DMS114 treated with DMSO at 0.1 percent for 48 hours (cell line): ENCODE data around the gene TEDC1.

Source experiments
- DNase-seq: peaks from one replicate; lab custom pipeline; 2025; ENCODE audit not compliant: unreplicated experiment; lab: John Stamatoyannopoulos, UW

The TEDC1 gene

DNA sequence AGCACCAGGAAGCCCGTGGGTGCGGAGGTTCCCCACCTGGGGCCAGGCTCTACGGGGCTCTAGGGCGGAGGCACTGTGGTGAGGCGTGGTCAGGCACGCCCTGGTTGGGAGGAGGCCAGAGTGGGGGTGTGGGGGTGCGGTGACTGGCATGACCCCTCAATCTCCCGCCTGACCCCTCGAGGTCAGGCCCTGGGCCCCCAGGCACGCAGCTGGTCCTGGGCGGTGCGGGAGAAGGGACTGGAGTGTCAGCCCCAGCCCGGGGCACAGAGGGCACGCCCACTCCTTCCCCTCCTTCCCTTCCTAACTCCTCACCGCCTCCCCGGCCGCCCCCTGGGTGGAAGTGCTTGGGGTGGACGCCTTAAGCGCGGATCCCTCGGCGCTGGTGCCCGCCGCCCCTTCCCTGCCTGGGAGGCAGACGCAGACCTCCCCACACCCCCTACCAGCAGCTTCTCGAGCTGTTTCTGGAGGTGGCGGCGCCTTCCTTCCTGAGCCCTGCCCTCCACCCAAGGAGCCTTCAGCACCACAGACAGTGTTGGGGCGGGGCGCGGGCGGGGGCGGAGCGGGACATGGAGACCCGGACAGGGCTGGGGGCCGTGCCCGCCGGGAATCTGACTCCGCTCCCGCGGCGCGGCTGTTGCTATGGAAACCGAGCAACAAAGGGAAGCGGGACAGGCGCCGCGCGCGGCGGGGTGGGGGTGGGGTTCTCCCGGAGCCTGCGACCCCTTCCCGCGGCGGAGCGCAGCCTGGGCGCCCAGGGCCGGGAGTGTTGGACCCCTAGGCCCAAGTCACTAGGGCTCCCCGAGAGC, 17.2 kb upstream of the TEDC1 start:
- DNase-seq = peak; percentile 34

DNA sequence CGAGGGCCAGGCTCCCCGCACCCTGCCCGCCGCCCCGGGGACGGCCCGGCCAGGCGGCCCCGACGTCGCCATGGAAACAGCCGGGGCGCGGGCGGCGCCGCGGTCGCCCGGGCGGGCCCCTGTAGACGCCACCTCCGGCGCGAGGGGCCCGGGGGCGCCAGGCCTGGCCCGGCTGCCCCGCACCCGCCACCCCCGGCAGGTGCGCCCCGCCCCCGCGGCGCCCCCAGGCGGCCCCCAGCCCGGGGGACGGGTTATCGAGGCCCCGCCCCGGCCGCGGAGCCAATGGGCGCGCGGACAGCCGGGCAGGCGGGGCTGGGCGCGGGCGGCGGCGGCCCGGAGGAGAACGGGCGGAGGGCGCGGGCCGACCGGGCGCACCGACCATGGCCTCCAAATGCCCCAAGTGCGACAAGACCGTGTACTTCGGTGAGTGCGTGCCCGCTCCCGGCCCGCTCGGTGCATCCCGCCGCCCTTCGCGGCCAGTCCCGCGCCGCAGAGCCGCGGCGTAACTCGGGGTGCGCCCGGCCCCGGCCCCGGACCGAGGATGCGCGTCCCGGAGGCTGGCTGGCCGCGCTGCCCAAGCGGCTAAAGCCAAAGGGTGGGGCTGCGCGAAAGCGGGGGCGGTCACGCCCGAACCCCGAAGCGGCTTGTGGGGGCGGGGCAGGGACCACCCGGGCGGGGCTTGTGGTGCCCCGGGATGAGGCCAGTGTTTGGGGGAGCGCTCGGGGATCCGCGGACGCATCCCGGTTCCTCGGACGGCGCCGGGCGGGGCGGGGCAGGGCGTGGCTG, 16.4 kb upstream of the TEDC1 start, which contains the start of gene CRIP2:
Gene CRIP2, plus strand, starts transcription at position 339 of the 786 bp plus-strand sequence. Its CDS starts 42 bp downstream, at position 381.
- no peak for DNase-seq

- no peak for DNase-seq
Observed at GRCh38 chr14:105475269-105476096, 15.6 kb upstream of the TEDC1 start.

DNA sequence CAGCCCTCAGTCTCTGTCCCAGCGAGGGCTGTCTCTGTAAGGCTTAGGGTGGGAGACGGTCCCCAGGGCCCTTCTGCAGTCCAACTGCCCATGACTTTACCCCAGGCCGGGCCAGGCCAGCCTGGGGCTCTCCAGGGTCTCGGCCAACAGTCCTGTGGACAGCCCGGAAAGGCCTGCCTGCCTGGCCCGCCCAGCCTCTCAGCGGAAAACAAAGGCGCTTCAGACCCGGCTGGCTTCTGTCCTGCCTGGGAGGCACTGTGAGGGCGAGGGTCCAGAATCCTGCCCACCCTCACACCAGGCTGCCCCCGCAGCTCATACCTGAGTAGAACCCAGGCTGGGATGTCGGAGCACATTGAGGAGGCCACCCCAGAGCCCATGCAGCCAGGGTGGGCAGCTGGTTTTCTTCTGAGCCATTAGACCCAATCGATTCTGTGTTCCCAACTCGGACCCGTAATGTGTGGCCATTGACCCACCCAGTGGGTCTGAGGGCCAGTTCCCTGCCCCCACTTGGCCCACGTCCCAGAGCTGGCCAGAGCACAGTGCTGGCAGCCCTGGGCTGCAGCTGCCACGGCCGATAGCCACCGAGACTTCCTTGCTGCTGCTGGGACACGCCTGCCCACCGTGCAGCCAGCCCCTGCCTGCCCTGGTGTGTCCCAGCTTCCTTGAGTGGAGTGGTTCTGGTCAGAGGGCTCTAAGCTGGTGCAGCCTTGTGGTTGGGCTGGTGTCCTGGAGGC, 14.8 kb upstream of the TEDC1 start:
- no peak for DNase-seq

- no peak for DNase-seq
Observed at GRCh38 chr14:105476831-105477659, 14.0 kb upstream of the TEDC1 start.

- DNase-seq = no peak
Observed at GRCh38 chr14:105477660-105478397, 13.2 kb upstream of the TEDC1 start.

DNA sequence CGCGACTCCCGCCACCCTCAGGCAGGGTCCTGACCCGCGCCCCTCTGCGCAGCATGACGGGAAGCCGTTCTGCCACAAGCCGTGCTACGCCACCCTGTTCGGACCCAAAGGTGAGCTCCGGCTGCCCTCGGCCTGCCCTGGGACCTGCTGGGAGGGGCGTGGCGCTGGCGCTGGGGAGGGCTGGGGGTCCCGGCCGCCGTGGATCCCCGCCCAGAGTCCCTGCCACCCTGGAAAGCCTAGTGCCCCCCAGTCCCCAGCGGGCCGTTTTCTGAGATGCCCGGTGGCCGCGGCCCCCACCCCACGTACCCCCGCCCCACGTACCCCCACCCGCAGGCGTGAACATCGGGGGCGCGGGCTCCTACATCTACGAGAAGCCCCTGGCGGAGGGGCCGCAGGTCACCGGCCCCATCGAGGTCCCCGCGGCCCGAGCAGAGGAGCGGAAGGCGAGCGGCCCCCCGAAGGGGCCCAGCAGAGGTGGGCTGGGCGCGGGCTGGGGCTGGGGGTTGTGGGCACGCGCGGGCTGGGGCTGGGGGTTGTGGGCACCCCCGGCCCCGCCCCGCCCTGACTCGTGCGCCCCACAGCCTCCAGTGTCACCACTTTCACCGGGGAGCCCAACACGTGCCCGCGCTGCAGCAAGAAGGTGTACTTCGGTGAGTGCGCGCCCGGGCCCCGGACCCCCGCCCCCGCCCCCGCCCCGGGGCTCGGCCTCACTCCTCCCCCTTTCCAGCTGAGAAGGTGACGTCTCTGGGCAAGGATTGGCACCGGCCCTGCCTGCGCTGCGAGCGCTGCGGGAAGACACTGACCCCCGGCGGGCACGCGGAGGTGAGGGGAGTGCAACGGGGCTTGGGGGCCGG, 12.4 kb upstream of the TEDC1 start:
- DNase-seq = no peak

GRCh38 chr14:105479431-105480158, 11.5 kb upstream of the TEDC1 start:
- peak; percentile 26 for DNase-seq

DNA sequence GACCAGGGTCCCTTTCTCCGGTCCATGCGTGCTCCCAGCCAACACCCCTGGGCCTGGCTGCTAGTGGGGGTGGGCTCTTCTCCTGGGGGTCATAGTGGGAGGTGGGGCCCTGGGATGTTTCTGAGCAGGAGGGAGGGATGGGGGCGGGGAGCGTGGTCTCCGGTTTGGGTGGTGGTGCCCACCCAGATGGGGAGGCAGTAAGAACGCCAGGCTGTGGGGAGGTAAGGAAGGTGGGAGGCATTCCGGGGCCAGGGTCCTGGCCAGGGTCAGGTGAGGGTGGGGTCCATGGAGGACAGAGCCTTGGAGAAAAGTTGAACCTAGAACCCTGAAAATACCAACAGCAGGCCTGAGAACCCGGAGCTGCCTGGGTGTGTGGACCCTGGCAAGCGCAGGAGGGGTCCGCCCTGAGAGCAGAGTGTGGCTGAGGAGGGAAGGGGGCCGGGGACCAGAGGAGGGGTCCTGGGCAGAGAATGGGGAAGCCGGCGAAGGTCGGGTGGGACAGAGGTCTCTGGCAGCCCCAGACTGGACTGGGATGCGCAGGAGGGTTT, 10.8 kb upstream of the TEDC1 start:
- DNase-seq = no peak

DNA sequence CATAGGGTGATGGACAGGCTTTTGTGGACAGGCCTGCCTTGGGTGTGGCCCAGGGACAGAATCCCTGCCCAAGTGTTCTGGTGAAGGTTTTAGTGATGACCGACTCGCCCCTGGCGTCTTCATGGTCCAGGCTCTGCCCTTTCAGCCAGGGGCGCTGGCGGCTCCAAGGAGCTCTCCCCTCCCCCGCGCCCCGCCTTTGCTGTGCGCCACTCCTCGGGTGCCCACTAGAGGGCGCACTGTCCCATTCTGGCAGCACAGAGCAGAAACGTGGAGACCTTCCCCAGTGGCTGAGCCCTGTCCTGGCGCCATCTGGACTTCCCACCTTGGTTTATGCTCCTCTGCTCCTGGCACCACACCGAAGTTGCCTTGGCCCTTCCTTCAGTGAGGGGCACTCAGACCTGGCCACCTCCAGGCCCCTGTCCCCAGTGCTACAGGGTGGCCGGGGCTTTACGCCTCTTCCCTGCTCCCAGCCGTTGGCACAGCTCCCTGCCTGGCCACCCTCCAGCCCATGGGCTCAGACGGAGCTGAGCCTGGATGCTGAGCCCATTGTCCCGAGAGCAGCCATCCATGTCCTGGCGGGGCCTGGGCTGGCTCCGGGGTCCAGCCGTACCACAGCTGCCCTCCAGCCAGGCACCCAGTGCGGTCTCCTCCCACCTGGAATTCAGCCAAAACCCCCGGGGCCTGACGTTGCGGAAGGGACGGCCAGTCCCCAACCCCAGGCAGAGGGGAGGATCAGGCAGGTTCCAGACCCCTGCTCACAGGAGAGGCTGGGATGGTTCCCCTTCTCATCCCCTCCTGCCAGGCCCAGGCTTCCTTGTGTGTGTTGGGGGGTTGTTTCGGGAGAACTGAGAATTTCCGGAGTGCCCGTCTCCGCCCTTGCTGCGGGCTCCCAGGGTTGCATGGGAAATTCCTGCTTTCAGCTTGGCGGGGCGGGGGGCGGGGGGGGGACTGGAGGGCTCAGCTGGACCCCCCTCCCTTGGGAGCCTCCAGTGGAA, 9.9 kb upstream of the TEDC1 start:
- DNase-seq = peak; percentile 60

GRCh38 chr14:105481886-105482457, 9.1 kb upstream of the TEDC1 start:
- DNase-seq = peak; percentile 58

GRCh38 chr14:105482486-105483110, 8.4 kb upstream of the TEDC1 start:
- DNase-seq = no peak

DNA sequence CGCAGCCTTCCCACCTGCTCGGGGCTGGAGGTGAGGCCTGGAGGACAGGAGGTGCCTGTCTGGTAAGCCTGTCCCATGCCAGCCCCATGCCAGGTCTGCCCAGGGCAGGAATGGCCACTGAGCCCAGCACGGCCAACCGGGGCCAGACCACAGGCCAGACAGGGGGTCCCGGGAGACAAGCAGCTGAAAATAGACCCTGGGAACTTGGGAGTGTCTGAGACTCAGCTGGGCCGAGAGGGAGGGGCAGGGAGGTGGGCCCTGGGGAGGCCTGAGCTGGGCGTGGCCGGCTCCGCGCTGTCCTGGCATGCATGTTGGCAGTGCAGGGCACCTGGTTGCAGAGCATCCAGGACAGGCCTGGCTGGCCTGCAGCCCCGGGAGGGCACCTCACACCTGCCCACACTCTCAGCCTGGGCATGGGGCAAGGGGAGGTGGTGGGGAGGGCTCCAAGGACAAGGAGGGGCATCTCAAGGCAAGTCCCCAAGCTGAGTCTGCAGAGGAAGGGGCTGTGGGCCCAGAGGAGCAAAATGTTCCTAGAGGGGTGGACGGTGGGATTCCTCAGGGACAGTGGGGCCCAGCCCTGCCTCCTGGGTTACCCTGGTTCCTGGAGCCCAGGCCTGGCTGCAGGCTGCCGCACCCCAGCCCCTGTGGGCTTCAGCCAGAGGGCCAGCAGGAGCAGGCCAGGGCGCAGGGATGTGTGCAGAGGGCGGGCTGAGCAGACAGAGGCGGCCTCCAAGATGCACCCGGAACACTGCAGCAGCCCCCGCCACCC, 7.6 kb upstream of the TEDC1 start:
- no peak for DNase-seq
